Measurements from ENCODE around the gene SEC24D.

GRCh38 chr4:118711052-118711451, 124.9 kb downstream of the SEC24D start:
- TF ChIP-seq POLR2A (IDR thresholded peaks at IDR 0.05; ENCODE audit: low read length) = no peak
- TF ChIP-seq GATA1 (IDR thresholded peaks at IDR 0.05; ENCODE audit: low read depth, low read length) = no peak
